Ectodermal cell (in vitro differentiated cells): ENCODE data around the gene ARVCF.

Source experiments
- H3K27ac ChIP-seq: 2 replicates; pipeline ENCODE4 v1.7.0; 2013; ENCODE audit warnings: mild to moderate bottlenecking, low read depth, low read length; ENCODE audit not compliant: insufficient read depth, poor library complexity, severe bottlenecking
- H3K27me3 ChIP-seq: 2 replicates; pipeline ENCODE4 v1.7.0; 2013; ENCODE audit warnings: mild to moderate bottlenecking, low read length; ENCODE audit not compliant: insufficient read depth, control insufficient read depth, poor library complexity, severe bottlenecking
- H3K36me3 ChIP-seq: one replicate; pipeline ENCODE4 v1.7.0; 2013; ENCODE audit warnings: low read length; ENCODE audit not compliant: control insufficient read depth, insufficient read depth
- H3K4me1 ChIP-seq: one replicate; pipeline ENCODE4 v1.7.0; 2013; ENCODE audit warnings: low read length; ENCODE audit not compliant: control insufficient read depth, insufficient read depth
- H3K4me3 ChIP-seq: 2 replicates; pipeline ENCODE4 v1.7.0; 2013; ENCODE audit warnings: low read depth, low read length, control low read depth; ENCODE audit not compliant: insufficient read depth
- H3K9me3 ChIP-seq: 2 replicates; pipeline ENCODE4 v1.7.0; 2013; ENCODE audit warnings: mild to moderate bottlenecking, low read length, moderate library complexity; ENCODE audit not compliant: control insufficient read depth
- WGBS, 2 experiments: methylation state at CpG; one replicate each; pipeline ENCODE4 v1.1.7; 2013; ENCODE audit warnings: missing lambda C conversion rate in 2 of 2; 5-methylcytosine and 5-hydroxymethylcytosine counted together

Gene ARVCF

GRCh38 chr22:19959043-19959586 is 57.5 kb downstream of the ARVCF start:
- 13 to 15% methylated on average over 29 to 30 of the region's 30 CpGs for WGBS, 2 experiments
- peaks cover 17% of the 10 kb centered on the region for H3K4me1 ChIP-seq
- H3K36me3 ChIP-seq, result no peaks in the 10 kb centered on the region
- no peaks in the 10 kb centered on the region for H3K9me3 ChIP-seq
- H3K27ac ChIP-seq, result no peak overlapping the region
- peak overlapping the region; percentile 22 for H3K4me3 ChIP-seq
- H3K27me3 ChIP-seq, result no peaks in the 10 kb centered on the region

GRCh38 chr22:19958083-19959042 is 58.3 kb downstream of the ARVCF start:
- Histone ChIP-seq H3K4me3 (peak overlapping the region; percentile 22), H3K27me3 (no peaks in the 10 kb centered on the region), H3K4me1 (peaks cover 17% of the 10 kb centered on the region), H3K27ac (no peak overlapping the region), H3K9me3 (no peaks in the 10 kb centered on the region), H3K36me3 (no peaks in the 10 kb centered on the region)
- 82 to 83% methylated on average over 19 of the region's 19 CpGs for WGBS, 2 experiments

GRCh38 chr22:19957445-19957844 is 59.2 kb downstream of the ARVCF start:
- 89 to 91% methylated on average over 9 of the region's 9 CpGs for WGBS, 2 experiments
- no peak overlapping the region for H3K4me3 ChIP-seq

GRCh38 chr22:19955241-19956128 is 61.1 kb downstream of the ARVCF start:
- Histone ChIP-seq H3K27me3 (no peaks in the 10 kb centered on the region), H3K4me3 (no peak overlapping the region), H3K9me3 (no peaks in the 10 kb centered on the region), H3K4me1 (peaks cover 15% of the 10 kb centered on the region), H3K27ac (no peak overlapping the region), H3K36me3 (no peaks in the 10 kb centered on the region)
- 91 to 94% methylated on average over 19 of the region's 19 CpGs for WGBS, 2 experiments

More at GRCh38 chr22:19957445-19957844, 59.2 kb downstream of the ARVCF start:
- no peaks in the 10 kb centered on the region for H3K36me3 ChIP-seq
- no peaks in the 10 kb centered on the region for H3K9me3 ChIP-seq
- no peak overlapping the region for H3K27ac ChIP-seq
- peaks cover 16% of the 10 kb centered on the region for H3K4me1 ChIP-seq
- no peaks in the 10 kb centered on the region for H3K27me3 ChIP-seq

GRCh38 chr22:19951346-19951745 is 65.3 kb downstream of the ARVCF start:
- no peaks in the 10 kb centered on the region for H3K9me3 ChIP-seq
- no peaks in the 10 kb centered on the region for H3K27me3 ChIP-seq
- no peaks in the 10 kb centered on the region for H3K36me3 ChIP-seq
- H3K4me1 ChIP-seq, result no peaks in the 10 kb centered on the region
- 94 to 96% methylated on average over 13 of the region's 13 CpGs for WGBS, 2 experiments
- H3K27ac ChIP-seq, result no peak overlapping the region
- no peak overlapping the region for H3K4me3 ChIP-seq

GRCh38 chr22:19948057-19948760 is 68.4 kb downstream of the ARVCF start:
- Histone ChIP-seq H3K36me3 (no peaks in the 10 kb centered on the region), H3K9me3 (no peaks in the 10 kb centered on the region), H3K4me3 (no peak overlapping the region), H3K4me1 (peaks cover 8% of the 10 kb centered on the region), H3K27me3 (no peaks in the 10 kb centered on the region), H3K27ac (no peak overlapping the region)
- 83 to 86% methylated on average over 9 of the region's 9 CpGs for WGBS, 2 experiments

- Histone ChIP-seq H3K27ac (peak overlapping the region; percentile 70), H3K36me3 (no peaks in the 10 kb centered on the region), H3K27me3 (no peaks in the 10 kb centered on the region), H3K4me1 (peaks cover 22% of the 10 kb centered on the region), H3K9me3 (no peaks in the 10 kb centered on the region), H3K4me3 (peak overlapping the region; percentile 58)
- 69 to 72% methylated on average over 11 of the region's 11 CpGs for WGBS, 2 experiments
Observed at GRCh38 chr22:19943082-19944026, 73.3 kb downstream of the ARVCF start.

- Histone ChIP-seq H3K4me1 (peaks cover 22% of the 10 kb centered on the region), H3K9me3 (no peaks in the 10 kb centered on the region), H3K27ac (peak overlapping the region; percentile 70), H3K36me3 (no peaks in the 10 kb centered on the region), H3K27me3 (no peaks in the 10 kb centered on the region), H3K4me3 (peak overlapping the region; percentile 58)
- 26 to 29% methylated on average over 8 of the region's 8 CpGs for WGBS, 2 experiments
Observed at GRCh38 chr22:19942157-19943081, 74.2 kb downstream of the ARVCF start.
